Hair follicular keratinocyte (primary cell): ENCODE data around the gene LIN52. TPM values are rescaled to one million over a fixed set of nuclear protein-coding genes. Genes with fewer than 3 reads are reported as not detected.

ENCODE experiments used
- total RNA-seq: library from RNA; depleted of rRNA; stranded (reverse); fragments of >200 nt; gene quantifications from 2 replicates; pipeline ENCODE4 v1.2.3, GENCODE V29; 2015

Gene LIN52, protein sequence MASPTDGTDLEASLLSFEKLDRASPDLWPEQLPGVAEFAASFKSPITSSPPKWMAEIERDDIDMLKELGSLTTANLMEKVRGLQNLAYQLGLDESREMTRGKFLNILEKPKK
- 4.0 and 4.8 TPM in 2 replicates for total RNA-seq

DNA sequence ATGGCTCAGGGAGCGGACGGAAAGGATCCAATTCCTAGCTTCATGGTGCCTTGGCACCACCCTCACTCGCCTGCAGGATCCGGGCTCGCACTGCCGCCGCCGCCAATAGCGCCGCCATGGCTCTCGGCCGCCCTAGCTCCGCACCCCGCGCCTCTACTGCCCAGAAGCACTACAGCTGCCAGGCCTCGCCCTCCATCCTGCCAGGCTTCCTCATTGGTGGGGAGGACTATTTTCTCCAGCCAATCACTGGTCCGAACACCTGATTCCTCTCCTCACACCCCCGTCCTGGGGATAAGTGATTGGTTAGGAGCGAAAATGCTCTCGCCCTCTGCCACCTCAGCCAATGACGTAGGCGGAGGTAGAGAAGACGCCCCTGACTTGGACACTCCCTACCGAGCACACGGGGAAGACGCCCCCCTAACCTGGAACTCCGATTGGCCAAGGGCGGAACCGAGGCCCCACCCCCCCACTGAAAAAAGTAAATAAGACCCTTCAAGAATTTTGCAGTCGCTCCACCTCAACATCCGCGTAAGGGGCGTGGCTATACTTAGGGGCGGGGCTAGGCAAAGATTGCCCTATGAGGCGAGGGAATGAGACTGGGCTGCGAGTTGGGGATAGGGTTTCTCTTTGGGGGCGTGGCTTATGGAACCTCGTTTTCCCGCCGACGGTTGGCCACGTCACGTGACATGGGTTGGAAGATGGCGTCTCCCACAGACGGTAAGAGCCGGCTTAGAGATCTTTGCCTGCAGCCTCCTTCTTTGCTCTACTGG is at the start of gene LIN52, which contains the start of gene ALDH6A1:
Gene LIN52, plus strand, starts transcription at position 680 of the 770 bp plus-strand sequence. Its CDS starts 19 bp downstream, at position 699.
Gene ALDH6A1, minus strand, starts transcription at position 177 of the 770 bp plus-strand sequence. Its CDS starts 59 bp downstream, at position 118.

DNA sequence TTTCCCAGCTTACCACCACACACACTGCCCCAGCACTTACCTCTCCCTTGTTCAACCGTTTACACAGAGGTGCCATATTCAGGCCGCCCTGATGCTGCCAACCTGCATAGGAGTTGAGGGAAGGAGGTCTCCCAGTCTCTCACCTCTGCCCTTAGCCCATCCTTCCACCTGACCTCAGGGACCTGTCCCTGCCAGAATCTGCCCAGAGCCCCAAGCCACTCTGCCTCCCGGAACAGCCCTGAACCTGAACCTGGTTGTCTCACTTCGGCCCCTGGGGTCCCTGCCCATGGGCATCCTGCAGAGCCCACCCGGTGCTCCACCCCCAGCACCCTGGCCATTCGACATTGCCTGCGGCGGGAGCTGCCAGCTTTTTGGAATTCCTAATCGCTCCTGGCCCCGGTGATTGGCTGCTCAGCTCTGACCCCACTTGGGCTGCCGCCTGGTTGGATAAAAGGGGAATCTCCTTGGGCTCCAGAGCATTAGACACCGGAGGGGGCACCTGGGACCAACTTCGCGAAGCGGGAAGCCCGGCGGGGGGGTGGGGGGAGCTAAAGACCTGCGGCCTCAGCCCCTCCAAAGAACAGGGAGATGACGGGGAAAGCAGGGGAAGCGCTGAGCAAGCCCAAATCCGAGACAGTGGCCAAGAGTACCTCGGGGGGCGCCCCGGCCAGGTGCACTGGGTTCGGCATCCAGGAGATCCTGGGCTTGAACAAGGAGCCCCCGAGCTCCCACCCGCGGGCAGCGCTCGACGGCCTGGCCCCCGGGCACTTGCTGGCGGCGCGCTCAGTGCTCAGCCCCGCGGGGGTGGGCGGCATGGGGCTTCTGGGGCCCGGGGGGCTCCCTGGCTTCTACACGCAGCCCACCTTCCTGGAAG is 154.5 kb downstream of the LIN52 start, which contains the start of gene VSX2:
Gene VSX2, plus strand, starts transcription at position 476 of the 874 bp plus-strand sequence. Its CDS starts 113 bp downstream, at position 589.

Other genes with a start within 250 kb of the LIN52 start
- gene PTGR2, start 233.1 kb upstream of the LIN52 start, total RNA-seq, result 5.2 and 9.5 TPM in 2 replicates
- 42.9 and 51.8 TPM in 2 replicates for gene ZNF410, start 198.1 kb upstream of the LIN52 start, total RNA-seq
- 1.6 TPM in 2 replicates for gene FAM161B, start 134.9 kb upstream of the LIN52 start, total RNA-seq
- gene COQ6, start 134.7 kb upstream of the LIN52 start, total RNA-seq, result 28.7 and 58.5 TPM in 2 replicates
- 13.3 and 13.8 TPM in 2 replicates for gene ENTPD5, start 65.7 kb upstream of the LIN52 start, total RNA-seq
- gene BBOF1, start 65.6 kb upstream of the LIN52 start, total RNA-seq, result 0.47 and 1.9 TPM in 2 replicates
- gene ALDH6A1, start 503 bp upstream of the LIN52 start, total RNA-seq, result 9.4 and 11.9 TPM in 2 replicates
- not detected in 2 replicates for gene VSX2, start 154.5 kb downstream of the LIN52 start, total RNA-seq
- 16.8 and 24.2 TPM in 2 replicates for gene ABCD4, start 218.0 kb downstream of the LIN52 start, total RNA-seq